Renal cortex interstitium (tissue), 11 donors: ENCODE results near the gene RASA3. TPM values are rescaled to one million over a fixed set of nuclear protein-coding genes. Genes with fewer than 3 reads are reported as not detected.
"Not testable (repeated sequence)": the region's sequence is repeated elsewhere in the genome, so short reads cannot be mapped to it uniquely, and the experiment has no call there.

Experiments used
- DNase-seq, 11 donors: peaks; one replicate each; pipeline ENCODE4 v3.0.0-alpha.2; 2013; ENCODE audit warnings: low read depth in 9 of 11, low spot score in 4 of 11; ENCODE audit errors: extremely low read depth in 1 of 11
- polyA plus RNA-seq, 3 donors: library from polyadenylated mRNA; unstranded; fragments of 120-200 nt; gene quantifications; one replicate each; pipeline ENCODE4 v1.2.1, GENCODE V29; 2013; ENCODE audit not compliant: insufficient read length in 3 of 3

The RASA3 gene
- polyA plus RNA-seq, 3 donors: 11.0 to 14.2 (median 12.5) TPM

- not testable (repeated sequence) for DNase-seq
Measured at GRCh38 chr13:114158869-114159666, 26.6 kb upstream of the RASA3 start.

DNA sequence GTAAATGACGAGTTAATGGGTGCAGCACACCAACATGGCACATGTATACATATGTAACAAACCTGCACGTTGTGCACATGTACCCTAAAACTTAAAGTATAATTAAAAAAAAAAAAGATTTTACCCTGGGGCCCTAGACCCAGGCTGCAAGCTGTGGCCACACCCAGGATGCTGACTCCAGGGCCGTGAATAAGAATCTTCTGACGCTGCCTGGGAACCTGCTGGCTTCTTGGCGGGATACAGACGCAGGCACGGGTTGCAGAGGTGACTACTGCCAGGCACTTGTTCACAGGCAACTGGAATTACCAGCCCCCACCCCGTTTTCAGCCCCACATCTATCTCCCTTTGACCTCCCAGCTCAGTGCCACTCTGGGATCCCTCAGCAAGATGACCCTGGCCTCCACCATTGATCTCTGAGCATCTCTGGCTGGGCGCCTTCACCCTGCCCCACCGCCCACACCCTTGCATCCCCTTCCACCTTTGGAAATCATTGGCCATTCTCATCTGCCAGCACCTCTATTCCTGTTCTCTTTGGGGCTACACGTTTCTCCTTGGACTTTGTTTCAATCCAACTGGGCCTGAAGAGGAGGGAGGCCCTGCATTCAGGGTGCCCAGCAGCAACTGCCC is 25.6 kb upstream of the RASA3 start:
- no peak for DNase-seq

DNA sequence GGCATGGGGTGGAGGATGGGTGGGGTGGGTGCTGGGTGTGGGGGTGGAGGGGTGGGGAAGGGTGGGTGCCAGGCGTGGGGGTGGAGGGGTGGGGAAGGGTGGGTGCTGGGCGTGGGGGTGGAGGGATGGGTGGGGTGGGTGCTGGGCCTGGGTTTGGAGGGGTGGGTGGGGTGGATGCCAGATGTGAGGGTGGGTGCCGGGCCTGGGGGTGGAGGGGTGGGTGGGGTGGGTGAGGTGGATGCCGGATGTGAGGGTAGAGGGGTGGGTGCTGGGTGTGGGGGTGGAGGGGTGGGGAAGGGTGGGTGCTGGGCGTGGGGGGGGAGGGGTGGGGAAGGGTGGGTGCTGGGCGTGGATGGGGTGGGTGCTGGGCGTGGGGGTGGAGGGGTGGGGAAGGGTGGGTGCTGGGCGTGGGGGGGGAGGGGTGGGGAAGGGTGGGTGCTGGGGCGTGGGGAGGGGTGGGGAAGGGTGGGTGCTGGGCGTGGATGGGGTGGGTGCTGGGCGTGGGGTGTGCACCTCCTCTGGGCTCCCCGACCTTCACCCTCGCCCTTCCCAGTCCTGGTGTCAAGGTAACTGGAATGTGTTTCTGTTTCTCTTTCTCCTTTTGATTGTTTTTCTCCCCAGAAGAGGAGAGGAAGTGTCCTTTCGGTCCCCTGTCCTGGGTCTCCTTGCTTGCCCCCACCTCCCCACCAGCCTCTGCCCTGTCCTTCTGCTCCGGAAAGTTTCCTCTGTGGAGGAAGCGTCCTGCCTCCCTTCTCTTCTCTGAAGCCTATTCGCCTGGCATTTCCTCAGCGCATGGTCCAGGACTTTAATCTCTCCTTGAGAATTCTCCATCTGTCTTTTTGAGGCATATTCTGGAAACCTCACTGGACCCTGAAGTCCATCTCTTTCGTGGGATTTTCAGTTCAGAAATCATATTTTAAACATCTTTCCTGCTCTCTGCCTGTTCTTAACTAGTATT is 23.8 kb upstream of the RASA3 start:
- no peak for DNase-seq

GRCh38 chr13:114155320-114155719 is 22.9 kb upstream of the RASA3 start:
- no peak for DNase-seq

DNA sequence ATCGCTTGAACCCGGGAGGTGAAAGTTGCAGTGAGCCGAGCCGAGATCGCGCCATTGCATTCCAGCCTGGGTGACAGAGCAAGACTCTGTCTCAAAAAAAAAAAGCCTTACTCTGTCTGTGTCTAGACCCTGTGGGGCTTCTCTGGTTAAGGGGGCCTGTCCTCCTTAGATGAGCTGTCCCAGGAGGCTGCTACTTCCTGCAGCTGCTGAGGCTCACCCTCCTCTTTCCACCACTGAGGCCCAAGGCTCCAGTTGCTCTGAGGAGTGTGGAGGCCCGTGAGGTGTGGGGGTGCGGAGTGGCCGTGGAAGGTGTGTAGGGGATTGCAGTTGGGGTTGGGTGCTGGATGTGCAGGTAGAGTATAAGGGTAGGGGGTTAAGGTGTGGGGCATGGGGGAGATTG is 22.1 kb upstream of the RASA3 start:
- no peak for DNase-seq

DNA sequence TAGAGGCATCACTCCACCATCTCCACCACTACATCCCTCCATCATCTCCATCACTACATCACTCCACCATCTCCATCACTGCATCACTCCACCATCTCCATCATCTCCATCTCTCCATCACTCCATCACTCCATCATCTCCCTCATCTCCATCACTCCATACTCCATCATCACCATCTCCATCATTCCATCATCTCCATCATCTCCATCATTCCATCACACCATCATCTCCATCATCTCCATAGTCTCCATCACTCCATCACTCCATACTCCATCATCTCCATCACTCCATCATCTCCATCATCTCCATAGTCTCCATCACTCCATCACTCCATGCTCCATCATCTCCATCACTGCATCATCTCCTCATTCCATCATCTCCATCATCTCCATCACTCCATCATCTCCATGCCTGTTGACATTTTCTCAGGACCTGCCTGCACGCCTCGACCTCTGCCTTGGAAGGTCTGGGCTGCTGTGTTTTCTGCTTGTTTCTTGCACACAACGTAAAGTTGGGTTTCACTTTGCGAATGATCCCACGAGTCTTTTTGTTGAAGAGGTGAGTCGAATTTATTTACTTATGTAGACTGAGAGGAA is 21.2 kb upstream of the RASA3 start:
- DNase-seq: no peak

- no peak for DNase-seq
Measured at GRCh38 chr13:114152831-114153371, 20.5 kb upstream of the RASA3 start.

GRCh38 chr13:114152285-114152645 is 19.8 kb upstream of the RASA3 start:
- no peak for DNase-seq

DNA sequence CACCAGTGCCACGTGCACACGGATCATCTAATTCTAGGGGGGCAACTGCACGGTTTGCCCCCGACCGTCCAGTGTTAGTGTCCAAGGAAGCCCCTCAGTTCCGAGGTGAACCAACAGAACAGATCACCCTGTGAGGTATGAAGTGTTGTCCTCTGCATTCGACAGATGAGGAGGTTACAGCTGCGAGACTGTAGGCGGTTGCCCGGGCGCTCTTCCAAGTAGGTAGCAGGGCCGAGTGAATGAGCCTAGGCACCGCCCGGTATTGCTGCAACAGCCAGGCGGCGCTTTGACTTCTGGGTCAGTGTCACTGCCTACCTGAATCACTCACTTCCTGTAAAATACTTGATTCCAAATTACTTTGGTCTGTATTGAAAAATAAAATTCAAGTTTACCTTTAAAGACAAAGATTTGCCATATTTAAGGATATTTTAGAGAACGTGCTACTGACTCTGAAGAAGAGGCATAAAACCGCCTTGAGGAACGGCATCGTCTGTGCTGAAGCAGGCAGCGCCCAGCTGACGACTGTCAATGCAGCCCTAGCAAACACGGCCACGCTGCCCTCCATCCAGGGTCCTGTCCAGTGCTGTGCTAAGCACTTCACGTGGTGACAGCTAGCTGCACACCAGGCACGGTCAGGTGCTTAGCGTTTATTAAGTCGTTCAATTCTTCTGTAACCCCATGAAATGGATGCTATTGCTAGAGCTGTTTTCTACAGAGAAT is 19.3 kb upstream of the RASA3 start:
- DNase-seq: no peak

GRCh38 chr13:114151031-114151430 is 18.6 kb upstream of the RASA3 start:
- DNase-seq: no peak

- no peak for DNase-seq
Measured at GRCh38 chr13:114149774-114150740, 17.6 kb upstream of the RASA3 start.

- DNase-seq: not testable (repeated sequence)
Measured at GRCh38 chr13:114148886-114149285, 16.5 kb upstream of the RASA3 start.

DNA sequence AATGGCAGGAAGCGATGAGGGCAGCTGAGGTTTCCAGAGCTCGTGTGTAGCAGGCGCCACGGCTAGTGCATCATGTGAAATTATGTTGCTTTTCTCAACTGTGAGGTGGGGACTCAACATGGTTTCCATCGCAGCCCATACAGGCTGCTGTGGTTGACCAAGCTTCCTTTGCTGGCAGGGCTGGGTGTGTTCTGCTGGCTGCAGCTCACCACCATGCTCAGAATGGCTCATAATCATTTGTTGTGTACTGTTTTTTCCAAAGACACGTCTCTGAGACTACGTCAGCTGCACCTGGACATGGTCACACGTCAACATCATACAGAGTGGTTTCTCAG is 16.1 kb upstream of the RASA3 start:
- DNase-seq: no peak

DNA sequence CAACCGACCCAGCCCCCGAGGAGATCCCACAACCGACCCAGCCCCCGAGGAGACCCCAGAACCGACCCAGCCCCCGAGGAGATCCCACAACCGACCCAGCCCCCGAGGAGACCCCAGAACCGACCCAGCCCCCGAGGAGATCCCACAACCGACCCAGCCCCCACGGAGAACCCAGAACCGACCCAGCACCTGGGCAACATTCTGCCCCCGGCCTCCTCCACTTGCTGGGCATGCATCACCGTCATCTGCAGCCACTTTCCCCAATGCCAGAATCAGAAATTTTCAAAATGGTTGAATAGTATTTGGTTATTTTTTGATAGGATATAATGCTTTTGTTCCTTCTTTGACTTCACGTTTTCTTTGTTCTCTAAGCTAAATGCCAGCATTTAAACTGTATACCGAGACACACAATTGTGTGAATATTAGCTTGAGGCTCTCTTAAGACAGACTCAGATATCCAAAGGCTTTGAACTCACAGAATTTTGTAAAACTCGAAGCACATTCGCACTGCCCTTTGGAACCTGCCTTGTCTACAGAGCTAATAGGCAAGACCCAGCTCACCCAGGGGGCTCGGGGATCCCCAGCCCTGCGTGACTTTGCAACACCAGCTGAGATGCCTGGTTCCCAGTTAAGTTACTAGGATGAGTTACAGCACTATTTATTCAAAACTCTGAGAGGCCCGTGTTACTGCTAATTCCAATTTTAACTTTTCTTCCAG is 15.5 kb upstream of the RASA3 start:
- DNase-seq: no peak

DNA sequence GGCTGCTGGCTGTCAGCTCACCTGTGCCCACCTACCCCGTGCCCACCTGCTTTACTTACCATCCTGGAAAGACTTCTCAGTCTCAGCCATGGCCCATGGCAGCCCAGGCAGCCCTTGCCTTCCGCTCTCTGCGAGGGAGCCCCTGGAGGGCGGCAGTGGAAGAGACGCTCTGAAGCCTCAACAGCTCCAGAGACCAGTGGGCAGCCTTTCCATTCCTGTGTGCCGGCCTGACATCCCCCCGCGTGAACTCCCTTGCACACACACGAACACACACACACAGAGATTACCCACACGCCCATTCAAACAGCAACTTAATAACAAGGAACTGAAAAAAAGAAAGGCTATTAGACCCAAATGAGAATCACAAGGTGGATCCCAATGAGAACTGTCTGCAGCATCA is 14.2 kb upstream of the RASA3 start:
- no peak for DNase-seq

- no peak for DNase-seq
Measured at GRCh38 chr13:114146173-114146572, 13.8 kb upstream of the RASA3 start.

DNA sequence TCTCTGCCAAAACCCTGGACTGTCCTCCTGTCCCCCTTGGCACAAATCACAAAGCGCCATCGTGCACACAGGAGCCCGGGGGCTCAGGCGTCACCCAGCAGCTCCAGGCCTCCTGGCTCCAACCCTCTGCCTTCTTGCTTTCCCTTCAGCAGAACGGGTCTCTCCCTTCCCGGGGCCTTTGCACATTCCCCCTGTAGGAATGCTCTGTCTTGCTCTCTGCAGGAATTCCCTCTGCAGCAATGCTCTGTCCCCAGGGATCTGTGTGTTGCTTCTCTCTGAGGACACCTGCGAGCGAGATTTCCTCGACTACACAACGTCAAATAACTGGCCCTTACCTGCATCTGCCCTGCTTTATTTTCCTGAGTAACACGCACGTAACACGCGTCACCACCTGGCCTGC is 13.3 kb upstream of the RASA3 start:
- DNase-seq: no peak
